WTC11 (cell line): ENCODE measurements around the gene PPP5C. TPM values are rescaled to one million over a fixed set of nuclear protein-coding genes. Genes with fewer than 3 reads are reported as not detected.

Source experiments
- ATAC-seq: fragments of 200-7000 bp; cut with Tn5 transposase; 2 replicates; pipeline ENCODE4 v1.10.0; 2021; ENCODE audit warnings: mild to moderate bottlenecking, moderate library complexity
- CTCF ChIA-PET: fragments of 300-600 bp; sonication (Branson Sonifier 250); formaldehyde crosslinking; loops from one replicate; lab custom pipeline; 2021; ENCODE audit warnings: antibody characterized with exemption; lab: Charles Lee
- POLR2A ChIA-PET: fragments of 350-600 bp; sonication (Branson Sonifier 250); formaldehyde crosslinking; loops from one replicate; lab custom pipeline; 2021; ENCODE audit warnings: antibody characterized with exemption; lab: Charles Lee
- DNase-seq: peaks from one replicate; pipeline ENCODE4 v3.0.0; 2021; ENCODE audit warnings: low spot score
- H3K27ac Mint-ChIP-seq: 2 replicates; pipeline ENCODE4 v1.8.0; 2021; ENCODE audit warnings: mixed read lengths
- H3K27me3 Mint-ChIP-seq: 2 replicates; pipeline ENCODE4 v1.8.0; 2021; ENCODE audit warnings: low read depth, mild to moderate bottlenecking, moderate library complexity, mixed read lengths
- H3K36me3 Mint-ChIP-seq: 2 replicates; pipeline ENCODE4 v1.8.0; 2021; ENCODE audit warnings: mixed read lengths
- H3K4me1 Mint-ChIP-seq: 2 replicates; pipeline ENCODE4 v1.8.0; 2022; ENCODE audit warnings: mixed read lengths
- H3K4me3 Mint-ChIP-seq: 2 replicates; pipeline ENCODE4 v1.8.0; 2021; ENCODE audit warnings: mild to moderate bottlenecking, moderate library complexity, mixed read lengths
- H3K9me3 Mint-ChIP-seq: 2 replicates; pipeline ENCODE4 v1.8.0; 2021; ENCODE audit warnings: mixed read lengths
- AR ChIP-seq: fragments of 250-450 bp; sonication (Bioruptor Pico); IDR thresholded peaks from 2 replicates; pipeline ENCODE4 v1.9.0; 2021; ENCODE audit warnings: mild to moderate bottlenecking
- CBFB ChIP-seq: sonication (generic); formaldehyde crosslinking; IDR thresholded peaks from 2 replicates; pipeline ENCODE4 v1.8.1; 2022; ENCODE audit warnings: mild to moderate bottlenecking, low read depth, missing genetic modification reagents
- CREB1 ChIP-seq: sonication (generic); formaldehyde crosslinking; IDR thresholded peaks from 2 replicates; pipeline ENCODE4 v1.8.0; 2023; ENCODE audit warnings: mild to moderate bottlenecking, missing genetic modification reagents
- GABPB1 ChIP-seq: sonication (generic); formaldehyde crosslinking; IDR thresholded peaks from 2 replicates; pipeline ENCODE4 v1.8.1; 2023; ENCODE audit warnings: mild to moderate bottlenecking, missing genetic modification reagents
- GRHL2 ChIP-seq: fragments of 250-450 bp; sonication (Bioruptor Pico); IDR thresholded peaks from 2 replicates; pipeline ENCODE4 v1.8.0; 2022; ENCODE audit warnings: mild to moderate bottlenecking, moderate library complexity; ENCODE audit not compliant: insufficient replicate concordance, severe bottlenecking
- MXD4 ChIP-seq: fragments of 250-450 bp; sonication (Bioruptor Pico); IDR thresholded peaks from 2 replicates; pipeline ENCODE4 v1.8.0; 2021; ENCODE audit warnings: mild to moderate bottlenecking, moderate library complexity, borderline replicate concordance
- NFE2L1 ChIP-seq: sonication (generic); formaldehyde crosslinking; IDR thresholded peaks from 2 replicates; pipeline ENCODE4 v1.8.1; 2023; ENCODE audit warnings: missing genetic modification reagents
- NR1H2 ChIP-seq: sonication (generic); formaldehyde crosslinking; IDR thresholded peaks from 2 replicates; pipeline ENCODE4 v1.9.0; 2021; ENCODE audit warnings: mild to moderate bottlenecking, moderate library complexity, missing genetic modification reagents
- NR2C2 ChIP-seq: sonication (generic); formaldehyde crosslinking; IDR thresholded peaks from 2 replicates; pipeline ENCODE4 v1.8.0; 2022; ENCODE audit warnings: mild to moderate bottlenecking, missing genetic modification reagents
- NR3C1 ChIP-seq: sonication (generic); formaldehyde crosslinking; conservative IDR thresholded peaks from 2 replicates; pipeline ENCODE4 v1.8.1; 2023; ENCODE audit warnings: low read depth, mild to moderate bottlenecking, missing genetic modification reagents
- OVOL2 ChIP-seq: fragments of 250-450 bp; sonication (Bioruptor Pico); IDR thresholded peaks from 2 replicates; pipeline ENCODE4 v1.9.0; 2021; ENCODE audit warnings: mild to moderate bottlenecking, borderline replicate concordance
- PRRX2 ChIP-seq: fragments of 250-450 bp; sonication (Bioruptor Pico); IDR thresholded peaks from 2 replicates; pipeline ENCODE4 v1.8.0; 2021; ENCODE audit warnings: mild to moderate bottlenecking
- RORB ChIP-seq: fragments of 250-450 bp; sonication (Bioruptor Pico); IDR thresholded peaks from 2 replicates; pipeline ENCODE4 v1.9.0; 2021; ENCODE audit warnings: mild to moderate bottlenecking
- SMAD3 ChIP-seq: sonication (generic); formaldehyde crosslinking; IDR thresholded peaks from 2 replicates; pipeline ENCODE4 v1.8.0; 2022; ENCODE audit warnings: missing genetic modification reagents, mild to moderate bottlenecking, borderline replicate concordance
- SP1 ChIP-seq: sonication (generic); formaldehyde crosslinking; conservative IDR thresholded peaks from 2 replicates; pipeline ENCODE4 v1.8.1; 2022; ENCODE audit warnings: missing genetic modification reagents
- TCF7 ChIP-seq: sonication (generic); formaldehyde crosslinking; IDR thresholded peaks from 2 replicates; pipeline ENCODE4 v1.8.0; 2022; ENCODE audit warnings: mild to moderate bottlenecking, low read depth, missing genetic modification reagents, moderate library complexity
- ZNF121 ChIP-seq: sonication (generic); formaldehyde crosslinking; IDR thresholded peaks from 2 replicates; pipeline ENCODE4 v1.8.0; 2023; ENCODE audit warnings: missing genetic modification reagents
- ZNF671 ChIP-seq: fragments of 250-450 bp; sonication (Bioruptor Pico); IDR thresholded peaks from 2 replicates; pipeline ENCODE4 v1.8.0; 2021; ENCODE audit warnings: mild to moderate bottlenecking
- total RNA-seq: library from RNA; stranded (reverse); gene quantifications from 3 replicates; pipeline ENCODE4 v1.2.3, GENCODE V29; 2021
- TF ChIP-seq, protein P1 (sequence below): sonication (generic); formaldehyde crosslinking; conservative IDR thresholded peaks from 2 replicates; pipeline ENCODE4 v1.8.1; 2023; ENCODE audit warnings: mild to moderate bottlenecking, low read depth, missing genetic modification reagents, moderate library complexity
- TF ChIP-seq, protein P2 (sequence below): sonication (generic); formaldehyde crosslinking; IDR thresholded peaks from 2 replicates; pipeline ENCODE4 v1.8.1; 2022; ENCODE audit warnings: mild to moderate bottlenecking, missing genetic modification reagents, moderate library complexity, borderline replicate concordance
- TF ChIP-seq, protein P3 (sequence below): sonication (generic); formaldehyde crosslinking; IDR thresholded peaks from 2 replicates; pipeline ENCODE4 v1.8.0; 2023; ENCODE audit warnings: mild to moderate bottlenecking, missing genetic modification reagents
- TF ChIP-seq, protein P4 (sequence below): sonication (generic); formaldehyde crosslinking; conservative IDR thresholded peaks from 2 replicates; pipeline ENCODE4 v1.8.1; 2022; ENCODE audit warnings: mild to moderate bottlenecking, missing genetic modification reagents
- TF ChIP-seq, protein P5 (sequence below): fragments of 250-450 bp; sonication (Bioruptor Pico); IDR thresholded peaks from 2 replicates; pipeline ENCODE4 v1.8.0; 2021; ENCODE audit warnings: mild to moderate bottlenecking
- TF ChIP-seq, protein P6 (sequence below): sonication (generic); formaldehyde crosslinking; IDR thresholded peaks from 2 replicates; pipeline ENCODE4 v1.8.1; 2022; ENCODE audit warnings: missing genetic modification reagents, borderline replicate concordance

PPP5C gene
- total RNA-seq, 1 experiment from 2014 or later: 107 TPM

DNA sequence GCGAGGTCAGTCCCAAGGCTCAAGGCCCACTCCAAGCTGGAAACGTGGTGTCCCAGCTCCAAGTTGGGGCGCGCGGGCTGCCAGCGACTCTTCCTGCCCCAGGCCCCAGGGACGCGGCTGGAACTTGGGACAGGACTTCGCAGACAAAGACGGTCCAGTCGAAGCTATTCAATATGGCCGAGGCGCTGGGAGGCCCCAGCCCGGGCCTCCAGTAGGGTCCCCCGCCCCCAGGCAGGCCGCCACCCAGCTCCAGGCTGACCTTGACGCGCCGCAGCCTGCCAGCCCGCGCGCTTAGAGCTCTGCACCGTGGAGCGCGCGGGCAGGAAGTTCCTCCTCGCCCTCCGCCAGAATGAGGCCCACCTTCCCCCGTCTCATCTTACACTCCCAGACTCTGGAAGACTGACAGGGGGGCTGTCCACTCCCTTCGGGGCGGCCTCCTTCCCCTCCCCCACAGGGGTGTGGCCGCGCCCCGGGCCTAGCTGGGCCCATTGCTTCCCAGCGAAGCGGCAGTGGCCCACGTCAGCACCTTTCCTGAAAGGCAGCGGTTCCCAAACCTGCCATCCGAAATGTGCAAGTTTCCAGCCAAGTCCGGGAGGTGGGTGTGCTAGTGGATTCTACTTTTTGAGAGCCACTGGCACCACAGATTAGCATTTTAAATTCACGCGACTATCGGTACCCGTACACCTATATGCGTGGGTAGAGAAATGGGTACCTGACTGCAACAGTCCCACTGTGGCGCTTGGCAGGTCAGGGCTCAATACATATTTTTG, 66.6 kb downstream of the PPP5C start, which contains the start of gene CCDC8:
Gene CCDC8, minus strand, starts transcription at position 303 of the 770 bp plus-strand sequence. CDS start 754 bp downstream, outside the sequence.
- POLR2A ChIA-PET: interaction anchor here (0.7 to 1.4 kb wide), 5 partner anchors 9 to 187 kb away, joined by 3 to 20 read pairs (median 6); partner anchors contain the start of gene CALM3
- peak within 1 kb of the TSS; percentile 94 for H3K27ac Mint-ChIP-seq
- H3K36me3 Mint-ChIP-seq: peaks cover 13% of the 10 kb centered on the region
- peak; percentile 88 for ATAC-seq
- CTCF ChIA-PET: interaction anchor here (0.6 to 1.5 kb wide), 17 partner anchors 8 to 248 kb away, joined by 3 to 19 read pairs (median 4); partner anchors contain the start of genes CALM3 and DACT3
- H3K4me1 Mint-ChIP-seq: peaks cover 55% of the 10 kb centered on the region
- H3K9me3 Mint-ChIP-seq: no peaks in the 10 kb centered on the region
- H3K27me3 Mint-ChIP-seq: peaks cover 6% of the 10 kb centered on the region
- peak within 1 kb of the TSS; percentile 95 for H3K4me3 Mint-ChIP-seq
- DNase-seq: peak; percentile 94
- TF ChIP-seq, protein P1, sequence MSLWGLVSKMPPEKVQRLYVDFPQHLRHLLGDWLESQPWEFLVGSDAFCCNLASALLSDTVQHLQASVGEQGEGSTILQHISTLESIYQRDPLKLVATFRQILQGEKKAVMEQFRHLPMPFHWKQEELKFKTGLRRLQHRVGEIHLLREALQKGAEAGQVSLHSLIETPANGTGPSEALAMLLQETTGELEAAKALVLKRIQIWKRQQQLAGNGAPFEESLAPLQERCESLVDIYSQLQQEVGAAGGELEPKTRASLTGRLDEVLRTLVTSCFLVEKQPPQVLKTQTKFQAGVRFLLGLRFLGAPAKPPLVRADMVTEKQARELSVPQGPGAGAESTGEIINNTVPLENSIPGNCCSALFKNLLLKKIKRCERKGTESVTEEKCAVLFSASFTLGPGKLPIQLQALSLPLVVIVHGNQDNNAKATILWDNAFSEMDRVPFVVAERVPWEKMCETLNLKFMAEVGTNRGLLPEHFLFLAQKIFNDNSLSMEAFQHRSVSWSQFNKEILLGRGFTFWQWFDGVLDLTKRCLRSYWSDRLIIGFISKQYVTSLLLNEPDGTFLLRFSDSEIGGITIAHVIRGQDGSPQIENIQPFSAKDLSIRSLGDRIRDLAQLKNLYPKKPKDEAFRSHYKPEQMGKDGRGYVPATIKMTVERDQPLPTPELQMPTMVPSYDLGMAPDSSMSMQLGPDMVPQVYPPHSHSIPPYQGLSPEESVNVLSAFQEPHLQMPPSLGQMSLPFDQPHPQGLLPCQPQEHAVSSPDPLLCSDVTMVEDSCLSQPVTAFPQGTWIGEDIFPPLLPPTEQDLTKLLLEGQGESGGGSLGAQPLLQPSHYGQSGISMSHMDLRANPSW (CRISPR knock-in tag): no peak
- TF ChIP-seq OVOL2: no peak
- TF ChIP-seq ZNF671 (CRISPR knock-in tag): no peak
- TF ChIP-seq, protein P2, sequence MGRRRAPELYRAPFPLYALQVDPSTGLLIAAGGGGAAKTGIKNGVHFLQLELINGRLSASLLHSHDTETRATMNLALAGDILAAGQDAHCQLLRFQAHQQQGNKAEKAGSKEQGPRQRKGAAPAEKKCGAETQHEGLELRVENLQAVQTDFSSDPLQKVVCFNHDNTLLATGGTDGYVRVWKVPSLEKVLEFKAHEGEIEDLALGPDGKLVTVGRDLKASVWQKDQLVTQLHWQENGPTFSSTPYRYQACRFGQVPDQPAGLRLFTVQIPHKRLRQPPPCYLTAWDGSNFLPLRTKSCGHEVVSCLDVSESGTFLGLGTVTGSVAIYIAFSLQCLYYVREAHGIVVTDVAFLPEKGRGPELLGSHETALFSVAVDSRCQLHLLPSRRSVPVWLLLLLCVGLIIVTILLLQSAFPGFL: no peak
- TF ChIP-seq, protein P3, sequence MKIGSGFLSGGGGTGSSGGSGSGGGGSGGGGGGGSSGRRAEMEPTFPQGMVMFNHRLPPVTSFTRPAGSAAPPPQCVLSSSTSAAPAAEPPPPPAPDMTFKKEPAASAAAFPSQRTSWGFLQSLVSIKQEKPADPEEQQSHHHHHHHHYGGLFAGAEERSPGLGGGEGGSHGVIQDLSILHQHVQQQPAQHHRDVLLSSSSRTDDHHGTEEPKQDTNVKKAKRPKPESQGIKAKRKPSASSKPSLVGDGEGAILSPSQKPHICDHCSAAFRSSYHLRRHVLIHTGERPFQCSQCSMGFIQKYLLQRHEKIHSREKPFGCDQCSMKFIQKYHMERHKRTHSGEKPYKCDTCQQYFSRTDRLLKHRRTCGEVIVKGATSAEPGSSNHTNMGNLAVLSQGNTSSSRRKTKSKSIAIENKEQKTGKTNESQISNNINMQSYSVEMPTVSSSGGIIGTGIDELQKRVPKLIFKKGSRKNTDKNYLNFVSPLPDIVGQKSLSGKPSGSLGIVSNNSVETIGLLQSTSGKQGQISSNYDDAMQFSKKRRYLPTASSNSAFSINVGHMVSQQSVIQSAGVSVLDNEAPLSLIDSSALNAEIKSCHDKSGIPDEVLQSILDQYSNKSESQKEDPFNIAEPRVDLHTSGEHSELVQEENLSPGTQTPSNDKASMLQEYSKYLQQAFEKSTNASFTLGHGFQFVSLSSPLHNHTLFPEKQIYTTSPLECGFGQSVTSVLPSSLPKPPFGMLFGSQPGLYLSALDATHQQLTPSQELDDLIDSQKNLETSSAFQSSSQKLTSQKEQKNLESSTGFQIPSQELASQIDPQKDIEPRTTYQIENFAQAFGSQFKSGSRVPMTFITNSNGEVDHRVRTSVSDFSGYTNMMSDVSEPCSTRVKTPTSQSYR (CRISPR knock-in tag): peak; percentile 93
- TF ChIP-seq AR: no peak
- peak; percentile 88 for TF ChIP-seq SP1 (CRISPR knock-in tag)
- no peak for TF ChIP-seq GABPB1 (CRISPR knock-in tag)
- TF ChIP-seq, protein P4, sequence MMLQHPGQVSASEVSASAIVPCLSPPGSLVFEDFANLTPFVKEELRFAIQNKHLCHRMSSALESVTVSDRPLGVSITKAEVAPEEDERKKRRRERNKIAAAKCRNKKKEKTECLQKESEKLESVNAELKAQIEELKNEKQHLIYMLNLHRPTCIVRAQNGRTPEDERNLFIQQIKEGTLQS (CRISPR knock-in tag): no peak
- no peak for TF ChIP-seq CREB1 (CRISPR knock-in tag)
- TF ChIP-seq, protein P5, sequence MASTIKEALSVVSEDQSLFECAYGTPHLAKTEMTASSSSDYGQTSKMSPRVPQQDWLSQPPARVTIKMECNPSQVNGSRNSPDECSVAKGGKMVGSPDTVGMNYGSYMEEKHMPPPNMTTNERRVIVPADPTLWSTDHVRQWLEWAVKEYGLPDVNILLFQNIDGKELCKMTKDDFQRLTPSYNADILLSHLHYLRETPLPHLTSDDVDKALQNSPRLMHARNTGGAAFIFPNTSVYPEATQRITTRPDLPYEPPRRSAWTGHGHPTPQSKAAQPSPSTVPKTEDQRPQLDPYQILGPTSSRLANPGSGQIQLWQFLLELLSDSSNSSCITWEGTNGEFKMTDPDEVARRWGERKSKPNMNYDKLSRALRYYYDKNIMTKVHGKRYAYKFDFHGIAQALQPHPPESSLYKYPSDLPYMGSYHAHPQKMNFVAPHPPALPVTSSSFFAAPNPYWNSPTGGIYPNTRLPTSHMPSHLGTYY (CRISPR knock-in tag): no peak
- TF ChIP-seq RORB (CRISPR knock-in tag): no peak
- TF ChIP-seq TCF7 (CRISPR knock-in tag): no peak
- 0 out of 2 replicates have a peak, but pooled peaks have one; percentile 40 for TF ChIP-seq NR3C1 (CRISPR knock-in tag)
- TF ChIP-seq ZNF121: no peak
- TF ChIP-seq NR1H2: no peak
- no peak for TF ChIP-seq SMAD3 (CRISPR knock-in tag)
- no peak for TF ChIP-seq CBFB (CRISPR knock-in tag)
- TF ChIP-seq PRRX2 (CRISPR knock-in tag): no peak
- TF ChIP-seq NFE2L1 (CRISPR knock-in tag): no peak
- no peak for TF ChIP-seq MXD4 (CRISPR knock-in tag)
- TF ChIP-seq, protein P6, sequence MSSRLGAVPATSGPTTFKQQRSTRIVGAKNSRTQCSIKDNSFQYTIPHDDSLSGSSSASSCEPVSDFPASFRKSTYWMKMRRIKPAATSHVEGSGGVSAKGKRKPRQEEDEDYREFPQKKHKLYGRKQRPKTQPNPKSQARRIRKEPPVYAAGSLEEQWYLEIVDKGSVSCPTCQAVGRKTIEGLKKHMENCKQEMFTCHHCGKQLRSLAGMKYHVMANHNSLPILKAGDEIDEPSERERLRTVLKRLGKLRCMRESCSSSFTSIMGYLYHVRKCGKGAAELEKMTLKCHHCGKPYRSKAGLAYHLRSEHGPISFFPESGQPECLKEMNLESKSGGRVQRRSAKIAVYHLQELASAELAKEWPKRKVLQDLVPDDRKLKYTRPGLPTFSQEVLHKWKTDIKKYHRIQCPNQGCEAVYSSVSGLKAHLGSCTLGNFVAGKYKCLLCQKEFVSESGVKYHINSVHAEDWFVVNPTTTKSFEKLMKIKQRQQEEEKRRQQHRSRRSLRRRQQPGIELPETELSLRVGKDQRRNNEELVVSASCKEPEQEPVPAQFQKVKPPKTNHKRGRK (CRISPR knock-in tag): no peak
- no peak for TF ChIP-seq GRHL2 (CRISPR knock-in tag)
- no peak for TF ChIP-seq NR2C2 (CRISPR knock-in tag)
